ENCODE measurements around the gene SLC17A9.

GRCh38 chr20:62946918-62947317 lies 5.6 kb upstream of the SLC17A9 start:
- no peak for TF ChIP-seq CTCF (conservative IDR thresholded peaks at IDR 0.05; ENCODE audit: low read depth, low read length)
- no peak for TF ChIP-seq EZH2 (IDR thresholded peaks at IDR 0.05; ENCODE audit: borderline replicate concordance, low read depth, low read length, poor library complexity, severe bottlenecking)

All from A673 (cell line).